Measurements from ENCODE around the gene SMS.
"Not testable (repeated sequence)": the region's sequence is repeated elsewhere in the genome, so short reads cannot be mapped to it uniquely, and the experiment has no call there.

SMS gene

GRCh38 chrX:21953195-21953830 lies 12.8 kb downstream of the SMS start:
- DNase-seq, result not testable (repeated sequence)

- DNase-seq, result no peak
Measured at GRCh38 chrX:21955403-21956189, 15.1 kb downstream of the SMS start.

GRCh38 chrX:21956783-21957182 lies 16.3 kb downstream of the SMS start:
- DNase-seq, result no peak

GRCh38 chrX:21958187-21958586 lies 17.7 kb downstream of the SMS start:
- no peak for DNase-seq

- DNase-seq, result no peak
Measured at GRCh38 chrX:21958916-21959315, 18.4 kb downstream of the SMS start.

GRCh38 chrX:21959362-21960051 lies 19.0 kb downstream of the SMS start:
- no peak for DNase-seq

- DNase-seq, result no peak
Measured at GRCh38 chrX:21960569-21961541, 20.3 kb downstream of the SMS start.

GRCh38 chrX:21962361-21962760 lies 21.9 kb downstream of the SMS start:
- no peak for DNase-seq

GRCh38 chrX:21963269-21963668 lies 22.8 kb downstream of the SMS start:
- no peak for DNase-seq

- DNase-seq, result no peak
Measured at GRCh38 chrX:21963731-21964405, 23.4 kb downstream of the SMS start.

- no peak for DNase-seq
Measured at GRCh38 chrX:21966866-21967265, 26.4 kb downstream of the SMS start.

- no peak for DNase-seq
Measured at GRCh38 chrX:21968333-21968732, 27.8 kb downstream of the SMS start.

GRCh38 chrX:21970326-21970725 lies 29.8 kb downstream of the SMS start:
- no peak for DNase-seq

GRCh38 chrX:21972046-21972445 lies 31.5 kb downstream of the SMS start:
- no peak for DNase-seq

- DNase-seq, result peak; percentile 51
Measured at GRCh38 chrX:21972721-21973120, 32.2 kb downstream of the SMS start.

GRCh38 chrX:21973321-21974010 lies 33.0 kb downstream of the SMS start:
- DNase-seq, result no peak

GRCh38 chrX:21974011-21974385 lies 33.5 kb downstream of the SMS start:
- DNase-seq, result no peak

- no peak for DNase-seq
Measured at GRCh38 chrX:21975242-21975641, 34.7 kb downstream of the SMS start.

- DNase-seq, result no peak
Measured at GRCh38 chrX:21975812-21976211, 35.3 kb downstream of the SMS start.

- DNase-seq, result no peak
Measured at GRCh38 chrX:21978346-21978745, 37.8 kb downstream of the SMS start.

GRCh38 chrX:21982311-21982710 lies 41.8 kb downstream of the SMS start:
- DNase-seq, result no peak

GRCh38 chrX:21985332-21985777 lies 44.8 kb downstream of the SMS start:
- peak; percentile 69 for DNase-seq
